ENCODE data around the gene TMEM209.
"Not testable (repeated sequence)": the region's sequence is repeated elsewhere in the genome, so short reads cannot be mapped to it uniquely, and the experiment has no call there.

Gene TMEM209

DNA sequence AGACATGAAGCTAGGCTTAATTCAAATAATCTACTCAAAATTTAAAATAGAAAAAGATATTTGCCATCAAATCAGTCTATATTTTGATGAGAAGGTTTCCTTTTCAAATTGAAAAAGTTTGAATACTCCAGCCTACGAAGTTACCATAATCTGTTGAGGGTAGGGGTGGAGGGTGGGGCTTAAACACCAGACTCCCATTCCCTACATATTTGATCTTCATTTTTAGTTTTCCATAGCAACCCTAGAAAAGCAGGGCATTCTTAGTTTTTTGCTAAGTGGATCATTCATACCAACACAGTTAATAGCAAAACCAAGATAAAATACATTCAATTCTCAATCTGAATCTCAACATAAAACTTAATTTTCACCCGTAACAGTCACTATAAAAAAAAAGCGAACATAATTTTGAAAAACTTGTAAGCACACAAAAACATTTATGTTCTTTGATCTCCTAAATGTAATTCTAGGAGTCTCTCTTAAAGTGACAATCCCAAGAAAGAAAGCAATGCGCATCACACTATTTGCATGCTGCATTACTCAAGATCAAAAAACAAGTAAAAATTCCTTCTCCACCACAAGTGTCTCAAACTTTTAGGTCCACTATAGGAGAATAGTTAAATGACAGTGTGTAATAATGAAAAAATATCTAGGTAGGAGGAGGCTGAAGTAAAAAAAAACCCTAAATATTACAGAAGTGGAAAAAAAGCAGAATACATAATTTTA is 30.8 kb downstream of the TMEM209 start:
- in situ Hi-C loops (cut with MboI; ENCODE audit: low sequenced_read_pairs): no loop called here

GRCh38 chr7:130162196-130162595 is 43.0 kb downstream of the TMEM209 start:
- in situ Hi-C loops (cut with MboI; ENCODE audit: low sequenced_read_pairs): no loop called here

GRCh38 chr7:130160455-130160854 is 44.8 kb downstream of the TMEM209 start:
- in situ Hi-C loops (cut with MboI; ENCODE audit: low sequenced_read_pairs): no loop called here

DNA sequence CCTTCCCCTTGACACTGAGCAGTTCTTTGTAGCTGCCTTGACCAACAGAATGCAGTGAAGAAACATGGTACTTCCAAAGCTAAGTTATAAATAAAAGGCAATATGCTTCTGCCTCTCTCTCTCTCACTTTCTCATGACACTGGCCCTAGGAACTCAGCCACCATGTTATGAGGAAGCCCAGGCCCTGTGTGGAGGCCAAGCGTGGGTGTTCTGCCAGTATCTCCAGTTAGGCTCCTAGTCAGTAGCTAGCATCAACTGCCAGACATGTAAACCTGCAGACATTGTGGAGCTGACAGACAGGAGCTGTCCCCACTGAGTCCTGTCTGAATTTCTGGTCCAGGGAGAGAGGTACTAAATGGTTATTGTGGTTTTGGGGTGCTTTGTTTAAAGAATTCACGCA is 45.2 kb downstream of the TMEM209 start:
- in situ Hi-C loops (cut with MboI; ENCODE audit: low sequenced_read_pairs): no loop called here

DNA sequence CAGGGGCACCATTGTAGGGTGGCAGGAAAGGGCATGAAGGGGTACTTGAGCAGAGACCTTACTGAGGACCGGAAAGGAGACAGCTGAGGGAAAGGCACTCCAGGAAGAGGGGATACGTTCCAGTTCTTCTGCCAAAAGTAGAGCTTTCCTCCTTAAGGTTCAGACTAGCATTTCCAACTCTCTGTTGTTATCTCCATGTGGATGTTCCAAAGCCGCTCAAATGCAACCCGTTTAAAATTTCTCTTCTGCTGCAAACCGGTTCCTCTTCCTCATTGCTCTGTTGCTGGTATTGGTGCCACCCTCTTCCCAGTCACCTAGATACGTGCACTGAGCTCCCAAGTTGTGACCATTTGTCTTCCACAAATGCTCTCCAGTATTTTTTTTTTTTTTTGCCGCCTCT is 47.5 kb downstream of the TMEM209 start:
- in situ Hi-C loops (cut with MboI; ENCODE audit: low sequenced_read_pairs): no loop called here

DNA sequence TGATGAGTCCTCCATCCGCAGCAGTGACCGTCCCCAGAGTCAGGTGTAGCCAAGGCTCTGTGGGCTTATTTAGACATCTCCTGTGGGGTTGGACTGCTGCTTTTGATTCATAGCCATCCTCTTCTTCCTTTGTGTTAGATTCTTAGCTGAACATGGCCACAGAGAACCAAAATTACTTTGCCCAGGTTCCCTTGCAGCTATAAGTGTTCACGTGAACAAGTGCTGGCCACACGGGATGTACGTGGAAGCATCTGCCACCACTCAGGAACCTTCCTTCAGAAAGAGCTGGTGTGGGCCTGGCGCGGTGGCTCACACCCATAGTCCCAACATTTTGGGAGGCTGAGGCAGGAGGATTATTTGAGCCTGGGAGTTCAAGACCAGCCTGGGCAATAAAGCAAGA is 49.1 kb downstream of the TMEM209 start:
- in situ Hi-C loops (cut with MboI; ENCODE audit: low sequenced_read_pairs): no loop called here

DNA sequence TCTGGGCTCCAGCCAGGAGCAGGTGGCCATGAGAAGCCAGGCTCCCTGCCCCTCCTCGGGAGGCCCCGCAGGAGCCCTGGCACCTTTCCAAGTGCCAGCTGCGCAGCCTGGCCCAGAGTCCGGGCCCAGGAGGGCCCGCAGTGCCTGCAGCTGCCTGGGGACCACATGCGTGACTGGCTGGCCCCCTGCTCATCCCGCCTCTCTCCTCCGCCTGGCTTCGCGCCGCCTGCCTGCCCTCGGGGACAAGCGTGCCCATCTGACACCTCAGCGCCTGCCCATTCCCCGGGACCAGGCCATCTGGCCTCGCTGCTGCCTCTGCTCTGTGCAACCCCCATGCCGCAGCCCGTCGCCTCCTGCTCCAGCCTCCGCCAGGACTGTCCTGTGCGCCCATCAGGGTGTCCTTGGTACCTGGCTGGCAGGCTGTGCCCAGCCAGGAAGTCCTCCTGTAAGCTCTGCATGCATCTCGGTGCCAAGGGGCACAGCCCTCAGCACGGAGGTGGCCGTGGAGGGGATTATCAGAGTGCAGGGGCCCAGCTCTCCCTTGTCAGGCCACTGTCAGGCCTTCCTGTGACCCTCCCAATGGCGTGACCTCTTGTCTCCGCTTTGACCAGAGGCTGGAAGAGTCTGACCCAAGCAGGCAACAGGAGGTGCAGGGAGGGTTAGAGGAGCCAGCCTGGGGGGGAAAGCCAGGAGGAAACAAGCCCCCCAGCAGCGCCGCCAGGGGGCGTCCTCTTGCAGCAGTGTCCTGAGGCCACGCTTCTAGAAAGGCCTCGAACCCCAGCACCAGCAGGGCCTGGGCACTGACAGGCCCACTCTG is 50.5 kb downstream of the TMEM209 start:
- in situ Hi-C loops (cut with MboI; ENCODE audit: low sequenced_read_pairs): no loop called here

- in situ Hi-C loops (cut with MboI; ENCODE audit: low sequenced_read_pairs): no loop called here
These were observed 51.1 kb downstream of the TMEM209 start for GRCh38 chr7:130154131-130154500.

GRCh38 chr7:130153211-130153908 is 51.8 kb downstream of the TMEM209 start:
- in situ Hi-C loops (cut with MboI; ENCODE audit: low sequenced_read_pairs): no loop called here

DNA sequence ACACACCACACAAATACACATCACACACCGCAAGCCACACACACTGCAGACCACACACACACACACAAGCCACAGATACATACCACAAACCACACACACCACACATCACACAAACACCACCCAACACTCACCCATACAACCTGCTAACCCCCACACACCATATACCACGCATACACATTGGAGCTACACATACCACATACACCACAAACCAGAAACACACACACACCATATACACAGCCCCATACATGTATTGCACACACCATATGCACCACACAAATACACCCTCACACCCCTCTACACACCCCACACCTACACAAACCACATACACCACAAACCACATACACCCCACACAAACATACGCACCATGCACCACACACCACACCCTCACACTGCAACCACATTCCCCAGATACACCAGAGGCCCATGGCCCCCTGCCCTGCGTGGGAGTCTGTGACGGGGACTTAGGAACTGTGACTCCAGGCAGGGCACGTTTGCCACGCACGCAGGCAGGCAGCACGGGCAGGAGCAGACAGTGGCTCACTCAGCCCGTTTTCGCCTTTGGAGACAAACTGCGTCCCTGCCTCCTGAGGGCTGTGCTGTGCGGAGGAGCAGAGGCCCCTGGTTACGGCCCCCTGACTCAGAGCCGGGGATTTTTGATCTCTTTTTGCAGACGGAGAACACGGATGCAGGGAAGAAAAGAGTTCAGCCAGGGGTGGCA is 52.6 kb downstream of the TMEM209 start:
- in situ Hi-C loops (cut with MboI; ENCODE audit: low sequenced_read_pairs): no loop called here

- in situ Hi-C loops (cut with MboI; ENCODE audit: low sequenced_read_pairs): no loop called here
These were observed 53.4 kb downstream of the TMEM209 start for GRCh38 chr7:130151591-130152492.

DNA sequence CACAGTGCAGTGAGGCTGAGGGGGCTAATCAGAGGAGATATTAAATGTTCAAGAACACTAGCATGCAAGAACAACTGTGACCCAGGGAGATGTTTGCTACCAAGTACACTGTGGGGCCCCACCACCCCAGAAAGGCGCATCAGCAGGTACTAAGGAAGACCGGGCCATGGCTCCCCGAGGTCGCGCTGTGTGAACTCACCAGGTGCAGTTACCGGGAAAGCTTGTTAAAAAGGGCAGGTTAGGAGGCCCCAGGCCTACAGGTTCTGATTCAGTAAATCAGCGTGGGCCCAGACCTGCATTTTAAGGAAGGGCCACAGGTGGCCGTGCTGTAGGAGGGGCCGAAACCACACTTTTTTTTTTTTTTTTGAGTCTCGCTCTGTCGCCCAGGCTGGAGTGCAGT is 54.6 kb downstream of the TMEM209 start:
- in situ Hi-C loops (cut with MboI; ENCODE audit: low sequenced_read_pairs): no loop called here

DNA sequence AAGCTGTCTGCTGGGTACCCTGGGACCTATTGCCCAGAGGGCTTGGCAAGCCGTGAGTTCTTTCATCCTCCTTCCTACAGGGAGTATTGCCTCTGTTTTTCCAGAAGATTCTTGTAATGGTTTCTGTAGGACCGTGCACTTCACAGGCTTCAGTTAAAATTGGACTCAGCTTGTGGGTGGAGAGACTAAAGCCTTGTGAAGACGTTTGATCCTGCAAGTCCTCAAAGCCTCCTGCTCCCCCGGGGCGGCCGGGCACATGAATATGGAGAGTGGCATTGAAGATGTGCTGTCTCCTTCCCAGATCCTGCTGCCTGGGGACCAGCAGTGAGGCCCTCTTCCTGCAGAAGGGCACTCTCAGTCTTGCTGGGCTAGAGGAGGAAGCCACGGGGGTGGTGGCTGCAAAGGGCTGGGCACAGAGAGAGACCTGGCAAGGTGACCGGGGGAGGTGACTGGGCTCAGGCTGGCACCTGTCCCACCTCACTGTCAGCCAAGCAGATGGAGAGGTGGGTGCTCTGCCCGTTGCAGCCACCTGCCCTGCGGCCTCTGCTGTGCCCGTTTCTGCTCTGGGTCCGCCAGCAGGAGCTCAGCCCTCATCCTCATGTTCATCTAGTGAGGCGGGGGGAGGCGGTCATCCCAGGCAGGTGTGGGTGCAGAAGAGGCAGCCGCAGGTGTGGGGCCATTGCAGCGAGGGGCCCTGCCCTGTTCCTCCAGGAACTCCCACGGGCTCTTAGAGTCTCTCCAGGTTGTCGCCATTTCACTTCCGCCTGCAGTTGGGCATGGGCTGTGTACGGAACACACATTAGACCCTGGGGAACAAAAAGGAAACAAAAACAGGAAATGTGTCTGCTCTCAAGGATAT is 55.7 kb downstream of the TMEM209 start:
- in situ Hi-C loops (cut with MboI; ENCODE audit: low sequenced_read_pairs): no loop called here

DNA sequence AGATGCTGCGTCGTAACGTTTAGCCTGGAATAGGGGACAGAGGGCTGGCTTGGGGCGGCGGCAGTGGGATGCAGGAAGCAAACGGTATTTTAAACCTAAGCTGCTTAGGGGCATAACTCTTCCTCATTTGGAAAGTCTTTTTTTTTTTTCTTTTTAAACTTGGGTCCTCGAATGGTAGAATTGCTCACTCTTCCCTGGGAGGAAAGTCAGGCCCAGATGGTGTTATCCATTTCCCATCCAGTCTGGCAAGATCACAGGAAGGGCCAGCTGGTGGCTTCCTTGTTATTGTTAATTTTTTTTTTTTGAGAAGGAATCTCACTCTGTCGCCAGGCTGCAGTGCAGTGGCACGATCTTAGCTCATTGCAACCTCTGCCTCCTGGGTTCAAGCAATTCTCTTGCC is 56.6 kb downstream of the TMEM209 start:
- in situ Hi-C loops (cut with MboI; ENCODE audit: low sequenced_read_pairs): no loop called here

- in situ Hi-C loops (cut with MboI; ENCODE audit: low sequenced_read_pairs): no loop called here
These were observed 57.4 kb downstream of the TMEM209 start for GRCh38 chr7:130147710-130148325.

- in situ Hi-C loops (cut with MboI; ENCODE audit: low sequenced_read_pairs): no loop called here
These were observed 58.4 kb downstream of the TMEM209 start for GRCh38 chr7:130146693-130147405.

GRCh38 chr7:130146142-130146541 is 59.1 kb downstream of the TMEM209 start:
- in situ Hi-C loops (cut with MboI; ENCODE audit: low sequenced_read_pairs): not testable (repeated sequence)

- in situ Hi-C loops (cut with MboI; ENCODE audit: low sequenced_read_pairs): no loop called here
These were observed 59.6 kb downstream of the TMEM209 start for GRCh38 chr7:130145424-130146100.

Measured in HL-60/S4 treated with retinoic acid at 250 ng/mL for 4 days and 3 days (cell line).